Measurements from ENCODE around the gene LRP1B. TPM values are rescaled to one million over a fixed set of nuclear protein-coding genes. Genes with fewer than 3 reads are reported as not detected.
"Not testable (repeated sequence)": the region's sequence is repeated elsewhere in the genome, so short reads cannot be mapped to it uniquely, and the experiment has no call there.

Gene LRP1B
- total RNA-seq, 3 donors from 2014 or later: not detected

DNA sequence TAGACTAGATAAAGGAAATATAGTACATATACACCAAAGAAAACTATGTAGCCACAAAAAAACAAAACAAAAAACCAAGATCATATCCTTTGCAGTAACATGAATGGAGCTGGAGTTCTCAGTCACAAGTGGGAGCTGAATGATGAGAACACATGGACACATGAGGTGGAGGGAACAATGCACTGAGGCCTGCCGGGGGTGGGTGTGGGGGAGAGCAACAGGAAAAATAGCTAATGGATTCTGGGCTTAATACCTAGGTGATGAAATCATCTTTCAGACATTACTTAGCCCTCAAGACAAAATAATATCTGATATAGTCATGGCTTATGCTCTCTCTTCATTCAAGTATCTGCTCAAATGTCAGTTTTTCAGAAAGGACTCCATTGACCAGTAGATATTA is 930.6 kb downstream of the LRP1B start:
- Mint-ChIP-seq H3K9me3 (peaks cover 26% of the 10 kb centered on the region), H3K4me3 (no peak overlapping the region), H3K4me1 (ENCODE audit: low read depth) (no peaks in the 10 kb centered on the region), H3K27me3 (ENCODE audit: low read depth) (no peaks in the 10 kb centered on the region), H3K36me3 (ENCODE audit: insufficient read depth) (no peaks in the 10 kb centered on the region)
- DNase-seq (no peak), ATAC-seq (no peak)

DNA sequence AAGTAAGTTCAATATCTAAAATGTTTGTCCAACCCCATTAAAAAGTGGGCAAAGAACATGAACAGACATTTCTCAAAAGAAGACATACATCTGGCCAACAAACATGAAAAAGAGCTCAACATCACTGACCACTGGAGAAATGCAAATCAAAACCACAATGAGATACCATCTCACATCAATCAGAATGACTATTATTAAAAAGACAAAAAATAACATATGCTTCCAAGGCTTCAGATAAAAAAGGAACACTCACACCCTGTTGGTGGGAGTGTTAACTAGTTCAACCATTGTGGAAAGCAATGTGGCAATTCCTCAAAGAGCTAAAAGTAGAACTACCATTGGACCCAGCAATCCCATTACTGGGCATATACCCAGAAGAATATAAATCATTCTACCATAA is 931.1 kb downstream of the LRP1B start:
- no peaks in the 10 kb centered on the region for H3K36me3 Mint-ChIP-seq (ENCODE audit: insufficient read depth)
- peaks cover 26% of the 10 kb centered on the region for H3K9me3 Mint-ChIP-seq
- DNase-seq (no peak), ATAC-seq (no peak)
- no peak overlapping the region for H3K4me3 Mint-ChIP-seq
- H3K27me3 Mint-ChIP-seq (ENCODE audit: low read depth): no peaks in the 10 kb centered on the region
- H3K4me1 Mint-ChIP-seq (ENCODE audit: low read depth): no peaks in the 10 kb centered on the region

DNA sequence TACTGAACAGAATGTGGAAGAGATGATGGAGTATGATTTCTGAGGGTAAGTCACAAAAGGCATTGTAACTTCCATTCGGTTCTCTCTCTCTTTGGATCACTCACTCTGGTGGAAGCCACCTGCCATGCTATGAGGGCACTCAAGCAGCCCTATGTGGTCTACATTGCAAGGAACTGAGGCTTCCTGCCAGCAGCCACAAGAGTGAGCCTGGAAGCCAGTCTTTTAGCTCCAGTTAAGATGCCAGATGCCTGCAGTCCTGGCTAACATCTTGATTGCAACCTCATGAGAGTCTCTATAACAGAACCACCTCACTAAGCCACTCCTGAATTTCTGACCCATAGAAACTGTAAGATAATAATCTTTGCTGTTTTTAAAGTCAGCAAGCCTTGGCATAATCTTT is 935.7 kb downstream of the LRP1B start:
- ATAC-seq: no peak
- H3K36me3 Mint-ChIP-seq (ENCODE audit: insufficient read depth): no peaks in the 10 kb centered on the region
- no peak overlapping the region for H3K4me3 Mint-ChIP-seq
- H3K27me3 Mint-ChIP-seq (ENCODE audit: low read depth): no peaks in the 10 kb centered on the region
- DNase-seq: no peak
- peaks cover 15% of the 10 kb centered on the region for H3K9me3 Mint-ChIP-seq
- H3K4me1 Mint-ChIP-seq (ENCODE audit: low read depth): no peaks in the 10 kb centered on the region

DNA sequence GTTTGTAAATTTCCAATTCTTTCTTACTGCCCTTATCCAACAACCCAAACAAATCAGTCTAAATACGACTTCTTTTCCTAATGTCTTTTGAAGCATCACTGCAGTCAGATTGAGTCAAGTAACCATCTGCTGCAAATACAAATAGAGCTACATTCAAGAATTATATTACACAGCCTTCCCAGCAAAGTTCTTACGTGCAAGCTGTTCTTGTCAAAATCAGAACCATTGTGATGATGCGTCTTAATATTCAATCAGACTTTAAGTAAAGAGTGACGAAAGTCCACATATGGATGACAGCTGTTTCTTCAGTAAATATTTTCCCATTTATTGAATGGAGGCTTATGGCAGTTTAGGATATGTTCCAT is 943.8 kb downstream of the LRP1B start:
- Mint-ChIP-seq H3K27me3 (ENCODE audit: low read depth) (no peaks in the 10 kb centered on the region), H3K4me3 (no peak overlapping the region)

DNA sequence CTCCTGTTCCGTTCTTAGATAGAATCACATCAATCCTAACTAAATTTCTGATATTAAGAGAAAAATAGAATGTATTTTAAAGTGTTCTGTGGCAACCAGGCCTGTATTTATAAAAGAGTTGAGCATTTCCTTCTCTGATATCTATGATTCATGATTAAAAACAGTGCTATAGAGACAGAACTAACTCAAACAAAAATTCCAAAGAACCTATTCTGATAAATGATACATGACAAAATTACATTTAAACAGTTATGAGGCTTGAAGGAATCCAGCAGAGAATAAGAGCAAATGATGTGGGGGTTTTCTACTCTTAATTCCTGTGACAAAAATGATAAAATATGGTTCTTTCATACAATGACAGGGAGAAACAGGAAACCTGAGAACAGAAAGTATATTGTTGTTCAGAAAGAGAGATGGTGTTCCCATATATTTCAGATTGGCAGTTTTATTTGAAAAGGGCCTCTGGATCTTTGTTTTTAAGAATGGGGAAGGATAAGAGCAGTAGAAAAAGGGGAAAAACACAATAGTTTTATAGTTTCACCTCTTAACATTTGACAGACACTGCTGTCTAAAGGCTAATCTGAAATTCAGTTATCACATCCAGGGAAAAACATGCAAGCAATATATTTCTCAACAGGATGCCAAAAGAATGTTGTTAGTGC is 944.3 kb downstream of the LRP1B start:
- Mint-ChIP-seq H3K9me3 (peaks cover 9% of the 10 kb centered on the region), H3K4me1 (ENCODE audit: low read depth) (no peaks in the 10 kb centered on the region), H3K4me3 (no peak overlapping the region), H3K36me3 (ENCODE audit: insufficient read depth) (no peaks in the 10 kb centered on the region), H3K27me3 (ENCODE audit: low read depth) (no peaks in the 10 kb centered on the region)
- DNase-seq (no peak), ATAC-seq (no peak)

More for the DNA sequence above, 943.8 kb downstream of the LRP1B start:
- Mint-ChIP-seq H3K9me3 (peaks cover 9% of the 10 kb centered on the region), H3K4me1 (ENCODE audit: low read depth) (no peaks in the 10 kb centered on the region), H3K36me3 (ENCODE audit: insufficient read depth) (no peaks in the 10 kb centered on the region)
- no peak for ATAC-seq
- no peak for DNase-seq

DNA sequence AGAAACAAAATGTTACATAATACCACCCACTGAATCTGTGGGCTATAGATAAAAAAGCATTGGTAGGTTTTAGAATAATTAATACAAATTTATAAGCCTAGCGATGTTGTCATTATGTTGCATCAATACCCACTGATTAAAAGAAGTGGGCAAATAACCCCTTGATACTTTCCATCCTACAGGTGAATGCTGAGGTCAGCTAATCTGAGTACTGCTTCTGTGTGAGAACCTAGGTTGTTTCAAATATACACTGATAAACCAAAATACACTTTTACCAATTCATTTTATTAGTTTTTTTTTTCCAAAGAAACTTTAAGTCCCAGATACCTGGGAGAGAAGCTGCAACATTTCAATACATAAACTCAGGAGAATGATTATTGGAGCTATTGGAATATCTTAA is 948.6 kb downstream of the LRP1B start:
- no peak for ATAC-seq
- H3K4me3 Mint-ChIP-seq: no peak overlapping the region

DNA sequence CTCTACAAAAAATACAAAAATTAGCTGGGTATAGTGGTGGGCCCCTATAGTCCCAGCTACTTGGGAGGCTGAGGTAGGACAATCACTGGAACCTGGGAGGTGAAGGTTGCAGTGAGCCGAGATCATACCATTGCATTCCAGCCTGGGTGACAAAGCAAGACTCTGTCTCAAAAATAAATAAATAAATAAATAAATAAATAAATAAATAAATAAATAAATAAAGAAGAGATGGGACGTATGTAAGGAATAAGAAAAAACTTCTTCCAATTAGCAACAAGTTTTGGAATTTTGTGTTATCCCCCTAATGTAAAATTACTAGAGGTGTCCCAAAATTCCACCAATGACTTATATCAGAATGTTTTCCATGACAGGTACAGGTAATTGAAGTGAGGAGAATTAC is 961.7 kb downstream of the LRP1B start:
- not testable (repeated sequence) for H3K4me1 Mint-ChIP-seq (ENCODE audit: low read depth); DNase-seq; H3K4me3 Mint-ChIP-seq; ATAC-seq; H3K27me3 Mint-ChIP-seq (ENCODE audit: low read depth); H3K36me3 Mint-ChIP-seq (ENCODE audit: insufficient read depth)
- H3K9me3 Mint-ChIP-seq: peaks cover 17% of the 10 kb centered on the region

More for the DNA sequence above, 948.6 kb downstream of the LRP1B start:
- H3K36me3 Mint-ChIP-seq (ENCODE audit: insufficient read depth): no peaks in the 10 kb centered on the region
- DNase-seq: no peak
- no peaks in the 10 kb centered on the region for H3K4me1 Mint-ChIP-seq (ENCODE audit: low read depth)
- peaks cover 9% of the 10 kb centered on the region for H3K9me3 Mint-ChIP-seq
- no peaks in the 10 kb centered on the region for H3K27me3 Mint-ChIP-seq (ENCODE audit: low read depth)

DNA sequence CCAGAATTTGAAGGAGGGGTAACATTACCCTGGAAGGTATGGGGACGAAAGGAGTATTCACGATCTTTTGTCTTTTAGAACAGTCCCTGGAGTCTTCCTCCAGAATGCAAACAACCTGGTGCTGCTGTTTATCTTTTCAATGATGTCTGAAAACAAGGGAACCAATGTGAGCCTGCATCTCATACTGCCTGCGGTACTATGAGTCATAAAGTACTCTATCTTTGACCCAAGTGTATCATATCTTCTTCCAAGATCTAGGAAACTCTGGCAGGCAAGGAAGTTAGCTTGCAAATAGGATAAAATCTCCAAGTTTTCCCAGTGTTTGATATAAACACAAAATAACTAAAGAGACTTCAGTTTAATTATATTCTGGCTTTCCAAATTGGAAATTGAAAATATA is 968.5 kb downstream of the LRP1B start:
- peaks cover 4% of the 10 kb centered on the region for H3K9me3 Mint-ChIP-seq
- H3K27me3 Mint-ChIP-seq (ENCODE audit: low read depth): no peaks in the 10 kb centered on the region
- no peak overlapping the region for H3K4me3 Mint-ChIP-seq
- DNase-seq (no peak), ATAC-seq (no peak)
- H3K4me1 Mint-ChIP-seq (ENCODE audit: low read depth): no peaks in the 10 kb centered on the region
- H3K36me3 Mint-ChIP-seq (ENCODE audit: insufficient read depth): no peaks in the 10 kb centered on the region

DNA sequence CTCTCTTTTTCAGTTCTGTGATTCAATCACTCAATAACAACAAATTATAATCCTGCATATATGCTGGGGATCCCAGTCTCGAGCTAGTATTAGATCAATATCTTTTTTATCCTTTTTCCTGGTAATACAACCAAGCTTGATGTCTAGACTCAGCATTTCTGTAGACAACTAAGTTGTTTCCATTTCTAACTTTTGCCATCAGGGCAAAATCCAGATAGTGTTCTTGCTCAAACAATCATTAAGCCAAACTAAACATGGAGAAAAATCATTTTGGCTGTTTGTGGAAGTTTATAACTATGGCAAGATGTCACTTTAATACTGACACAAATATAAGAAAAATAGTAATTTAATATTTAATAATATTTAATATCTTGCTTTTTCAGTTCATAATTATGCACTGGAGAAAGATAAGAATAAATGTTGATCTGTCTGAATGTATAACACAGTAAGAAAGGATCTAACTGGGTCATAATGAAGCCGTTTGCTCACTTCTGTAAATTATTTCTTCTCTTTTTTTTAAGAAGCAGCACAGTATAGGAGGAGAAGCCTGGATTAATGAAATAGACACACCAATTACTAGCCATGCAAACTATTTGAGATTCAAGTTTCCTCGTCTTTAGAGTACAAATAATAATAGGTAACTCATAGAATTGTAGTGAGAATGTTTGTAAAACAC is 979.1 kb downstream of the LRP1B start:
- no peak for DNase-seq
- no peak for ATAC-seq
- H3K27me3 Mint-ChIP-seq (ENCODE audit: low read depth): no peaks in the 10 kb centered on the region
- no peaks in the 10 kb centered on the region for H3K36me3 Mint-ChIP-seq (ENCODE audit: insufficient read depth)
- H3K4me1 Mint-ChIP-seq (ENCODE audit: low read depth): no peaks in the 10 kb centered on the region
- no peaks in the 10 kb centered on the region for H3K9me3 Mint-ChIP-seq
- H3K4me3 Mint-ChIP-seq: no peak overlapping the region

DNA sequence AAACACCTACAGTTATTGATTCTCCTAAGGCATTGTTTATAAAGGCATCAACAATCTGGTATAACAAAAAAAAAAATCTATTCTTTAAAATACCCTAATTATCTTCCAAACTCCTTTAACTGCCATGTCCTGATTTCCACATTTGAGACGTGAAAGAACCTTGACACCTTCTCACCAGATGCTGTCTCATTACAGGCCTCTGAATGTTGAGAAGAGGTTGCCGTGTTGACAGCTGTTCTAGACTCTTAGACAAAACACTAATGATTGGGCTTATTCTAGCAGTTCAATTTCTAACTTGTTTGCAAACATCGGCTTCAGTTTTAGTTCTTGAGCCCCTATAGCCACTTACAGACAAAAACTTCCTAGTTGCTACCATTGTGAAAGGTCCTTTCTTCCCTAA is 988.8 kb downstream of the LRP1B start:
- Mint-ChIP-seq H3K9me3 (peaks cover 7% of the 10 kb centered on the region), H3K4me1 (ENCODE audit: low read depth) (no peaks in the 10 kb centered on the region), H3K36me3 (ENCODE audit: insufficient read depth) (no peaks in the 10 kb centered on the region), H3K27me3 (ENCODE audit: low read depth) (no peaks in the 10 kb centered on the region), H3K4me3 (no peak overlapping the region)
- ATAC-seq (no peak), DNase-seq (no peak)

DNA sequence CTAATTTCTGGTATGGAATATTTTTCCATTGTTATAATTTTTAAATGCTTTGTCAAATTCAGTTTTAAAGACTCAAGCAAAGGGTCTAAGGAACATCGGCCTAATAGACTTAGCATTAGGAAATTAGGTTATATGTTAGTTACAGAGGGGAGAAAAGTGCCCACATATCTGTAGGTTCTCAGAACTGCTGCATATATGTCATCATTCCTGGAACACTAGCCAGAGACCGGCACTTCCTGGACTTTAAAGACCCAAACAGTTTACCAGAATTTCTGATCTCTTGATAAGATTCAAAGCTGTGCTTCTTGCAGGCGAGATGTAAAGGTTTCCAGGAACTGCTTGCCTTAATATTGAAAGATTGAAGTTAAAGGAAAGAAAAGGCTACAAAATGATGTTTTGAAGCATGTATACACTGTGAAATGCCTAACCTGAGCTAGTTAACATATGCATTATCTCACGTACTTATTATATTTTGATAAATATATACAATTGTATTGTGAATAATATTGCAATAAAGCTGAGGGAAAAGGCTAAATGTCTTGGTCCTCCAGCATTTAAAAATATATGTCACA is 993.6 kb downstream of the LRP1B start:
- no peaks in the 10 kb centered on the region for H3K4me1 Mint-ChIP-seq (ENCODE audit: low read depth)
- DNase-seq: no peak
- no peaks in the 10 kb centered on the region for H3K27me3 Mint-ChIP-seq (ENCODE audit: low read depth)
- H3K36me3 Mint-ChIP-seq (ENCODE audit: insufficient read depth): no peaks in the 10 kb centered on the region
- H3K9me3 Mint-ChIP-seq: peaks cover 9% of the 10 kb centered on the region
- no peak overlapping the region for H3K4me3 Mint-ChIP-seq
- no peak for ATAC-seq

DNA sequence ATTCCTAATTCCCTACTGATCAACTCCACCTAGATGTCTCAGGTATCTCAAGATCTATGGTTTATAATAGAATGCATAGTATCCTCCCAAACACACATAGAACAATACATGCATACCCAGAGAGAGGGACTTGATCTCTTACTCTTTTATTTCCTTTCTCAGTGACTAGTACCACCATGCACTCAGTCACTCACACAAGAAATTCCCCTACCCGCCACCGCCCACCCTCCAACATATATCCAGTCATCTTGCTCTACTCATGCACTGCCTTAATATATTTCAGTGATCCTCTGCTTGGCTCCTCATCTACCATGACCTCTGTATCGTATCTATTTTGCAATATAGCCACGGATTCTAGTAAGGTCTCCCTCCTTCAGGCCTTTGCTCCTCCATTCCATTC is 996.9 kb downstream of the LRP1B start:
- no peak for DNase-seq
- no peak overlapping the region for H3K4me3 Mint-ChIP-seq
- no peaks in the 10 kb centered on the region for H3K27me3 Mint-ChIP-seq (ENCODE audit: low read depth)
- H3K9me3 Mint-ChIP-seq: peaks cover 11% of the 10 kb centered on the region
- H3K36me3 Mint-ChIP-seq (ENCODE audit: insufficient read depth): no peaks in the 10 kb centered on the region
- no peaks in the 10 kb centered on the region for H3K4me1 Mint-ChIP-seq (ENCODE audit: low read depth)
- ATAC-seq: no peak

DNA sequence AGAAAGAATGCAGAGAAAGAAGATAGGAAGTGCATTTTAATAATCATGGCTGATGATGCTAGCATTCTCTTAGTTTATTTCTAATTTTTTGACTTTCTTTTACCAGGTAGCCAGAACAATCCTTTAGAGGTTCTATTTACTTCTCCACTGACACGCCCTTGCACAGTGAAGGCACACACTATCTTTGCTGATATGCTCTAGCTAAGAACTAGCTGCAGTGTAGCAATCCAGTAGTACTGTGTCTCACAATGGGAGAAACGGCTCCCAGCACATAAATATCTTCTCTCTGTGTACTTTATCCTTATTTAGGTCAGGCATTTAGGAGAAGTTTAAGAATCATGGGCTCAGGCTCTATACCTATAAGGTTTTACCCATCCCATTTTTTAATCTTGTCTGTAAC is 1005.4 kb downstream of the LRP1B start:
- ATAC-seq: no peak
- H3K9me3 Mint-ChIP-seq: peaks cover 12% of the 10 kb centered on the region
- DNase-seq: no peak
- no peaks in the 10 kb centered on the region for H3K27me3 Mint-ChIP-seq (ENCODE audit: low read depth)
- no peaks in the 10 kb centered on the region for H3K4me1 Mint-ChIP-seq (ENCODE audit: low read depth)
- no peak overlapping the region for H3K4me3 Mint-ChIP-seq
- H3K36me3 Mint-ChIP-seq (ENCODE audit: insufficient read depth): no peaks in the 10 kb centered on the region

DNA sequence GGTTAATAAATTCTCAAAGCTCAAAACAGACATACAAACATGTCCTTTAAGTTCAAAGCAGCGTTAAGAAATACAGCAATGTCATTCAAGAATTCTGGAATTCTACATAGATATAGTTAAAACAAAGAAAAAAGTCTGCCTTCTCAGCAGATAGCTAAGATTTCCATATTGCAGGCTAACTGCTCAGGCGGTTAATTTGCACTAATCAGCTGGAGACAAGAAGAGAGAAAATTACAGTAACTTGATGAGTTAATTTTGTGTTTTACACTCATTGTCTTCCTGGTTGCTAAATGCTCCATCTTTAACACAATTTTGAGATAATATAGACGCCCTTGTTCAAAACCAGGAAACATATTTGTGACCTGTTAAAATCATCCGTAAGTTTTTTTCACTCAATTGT is 1012.0 kb downstream of the LRP1B start:
- H3K9me3 Mint-ChIP-seq: peaks cover 4% of the 10 kb centered on the region
- no peak for DNase-seq
- H3K4me3 Mint-ChIP-seq: no peak overlapping the region
- H3K27me3 Mint-ChIP-seq (ENCODE audit: low read depth): no peaks in the 10 kb centered on the region
- H3K4me1 Mint-ChIP-seq (ENCODE audit: low read depth): no peaks in the 10 kb centered on the region
- ATAC-seq: no peak
- H3K36me3 Mint-ChIP-seq (ENCODE audit: insufficient read depth): no peaks in the 10 kb centered on the region

DNA sequence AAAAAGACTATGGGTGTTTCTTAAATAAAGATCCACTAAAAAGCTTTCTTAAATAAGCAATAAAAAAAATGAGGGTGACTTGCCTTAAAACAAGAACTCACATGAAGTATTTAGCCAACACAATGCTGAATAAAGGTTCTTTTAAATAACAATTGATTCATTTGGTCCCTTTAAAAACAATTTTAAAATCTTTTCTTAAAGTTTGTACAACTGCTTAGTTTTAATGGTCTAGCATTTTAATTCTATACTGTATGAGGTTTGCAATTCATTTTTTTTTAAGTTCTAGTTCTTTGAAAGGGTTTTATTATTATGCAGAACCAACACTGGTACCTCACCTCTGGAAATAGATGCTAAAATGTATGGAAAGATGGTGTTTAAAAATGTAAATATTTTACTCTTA is 1017.5 kb downstream of the LRP1B start:
- Mint-ChIP-seq H3K27me3 (ENCODE audit: low read depth) (no peaks in the 10 kb centered on the region), H3K36me3 (ENCODE audit: insufficient read depth) (no peaks in the 10 kb centered on the region), H3K4me1 (ENCODE audit: low read depth) (no peaks in the 10 kb centered on the region), H3K4me3 (no peak overlapping the region), H3K9me3 (peaks cover 8% of the 10 kb centered on the region)
- no peak for DNase-seq
- no peak for ATAC-seq

Data from activated T-cell treated with anti-CD3 and anti-CD28 coated beads, Interleukin-2, amount 50 U/mL, for 4 hours (primary cell).